T follicular helper cell (primary cell): ENCODE data around the gene GLCCI1.

Source experiments
- DNase-seq: peaks from one replicate; pipeline ENCODE4 v3.0.0-alpha.2; 2020; ENCODE audit warnings: low read depth
- total RNA-seq, 2 experiments: gene quantifications; one replicate each; lab custom pipeline; 2026; lab: John Stamatoyannopoulos, UW

The GLCCI1 gene
- total RNA-seq: 14.7 to 43.7 reads per million in 2 experiments

DNA sequence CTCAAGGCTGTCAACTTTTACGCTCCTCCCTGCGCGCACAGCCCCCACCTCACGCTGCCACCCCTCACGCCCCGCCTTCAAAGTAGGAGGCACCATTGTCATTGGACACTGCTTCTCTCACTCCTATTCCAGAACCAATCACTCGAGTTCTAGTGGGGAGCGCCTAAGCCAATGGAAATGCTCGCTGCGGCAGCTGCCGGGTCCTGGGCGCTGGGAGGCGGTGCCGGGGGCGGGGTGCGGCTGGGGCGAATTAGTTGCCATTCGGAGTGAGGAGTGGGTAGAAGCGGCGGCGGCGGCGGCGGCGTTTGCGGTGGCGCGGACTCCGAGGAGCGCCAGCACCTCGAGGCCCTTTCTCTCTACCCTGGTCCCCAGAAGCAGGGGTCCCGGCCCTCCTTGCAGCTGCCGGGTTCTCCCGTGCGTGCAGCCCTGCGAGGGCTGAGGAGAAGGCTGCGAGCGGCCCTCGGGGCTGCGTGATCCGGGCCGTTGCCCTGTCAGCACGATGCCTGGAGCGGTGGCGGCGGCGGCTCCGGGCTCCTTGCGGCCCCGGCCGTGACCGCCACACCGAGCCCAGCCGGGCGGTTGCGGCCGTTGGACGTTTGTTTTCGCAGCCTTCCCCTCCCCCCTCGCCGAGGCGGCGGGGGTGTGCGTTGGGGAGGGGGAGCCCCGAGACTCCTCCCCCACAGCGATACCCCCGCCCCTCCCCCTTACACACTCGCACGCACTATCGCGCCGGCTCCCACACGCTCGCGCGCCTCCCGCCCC lies at the start of gene GLCCI1:
GLCCI1 (plus strand) TSS at position 253 of the 762 bp plus-strand sequence. CDS start 555 bp downstream, outside the sequence.
- peak; percentile 94 for DNase-seq

DNA sequence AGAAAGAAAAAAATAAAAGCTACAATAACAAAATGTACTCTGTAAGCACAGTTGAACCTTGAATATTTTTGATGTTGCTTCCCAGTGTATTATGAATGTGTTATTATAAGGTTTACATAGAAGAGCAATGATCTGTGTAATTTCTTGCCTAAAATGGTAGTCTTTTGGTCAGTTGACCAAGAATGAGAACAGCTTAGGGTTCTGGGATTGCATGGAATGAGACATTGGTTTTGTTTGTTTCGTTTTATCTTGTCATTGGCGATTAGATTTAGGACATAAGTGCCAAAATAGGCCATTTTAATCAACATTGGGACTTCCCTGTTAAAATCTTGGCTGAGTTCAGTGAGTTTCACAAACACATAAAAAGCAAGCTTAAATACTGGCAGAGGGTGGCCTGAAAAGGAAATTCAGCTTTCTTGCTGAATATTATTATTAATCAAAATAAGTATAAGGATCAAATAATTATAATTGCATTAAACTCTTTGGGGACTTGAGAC lies 49.1 kb upstream of the GLCCI1 start:
- no peak for DNase-seq

DNA sequence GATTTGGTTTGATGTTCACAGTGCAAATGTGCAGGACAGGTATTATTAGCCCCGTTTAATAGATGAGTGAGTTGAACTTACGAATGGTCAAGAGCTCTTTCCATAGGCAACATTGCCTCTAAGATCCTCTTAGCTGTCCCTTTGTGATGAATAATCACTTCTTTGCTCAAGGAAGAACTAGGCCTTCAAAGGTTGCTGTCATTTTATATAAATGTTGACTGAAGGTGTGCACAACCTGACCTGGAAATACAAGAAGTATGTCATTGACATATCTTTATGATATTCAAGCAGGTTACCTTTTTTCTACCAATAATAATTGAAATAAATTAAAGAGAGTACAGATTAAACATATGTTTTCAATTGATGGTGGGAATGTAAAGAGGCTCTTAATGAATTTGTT lies 48.5 kb upstream of the GLCCI1 start:
- DNase-seq: no peak

DNA sequence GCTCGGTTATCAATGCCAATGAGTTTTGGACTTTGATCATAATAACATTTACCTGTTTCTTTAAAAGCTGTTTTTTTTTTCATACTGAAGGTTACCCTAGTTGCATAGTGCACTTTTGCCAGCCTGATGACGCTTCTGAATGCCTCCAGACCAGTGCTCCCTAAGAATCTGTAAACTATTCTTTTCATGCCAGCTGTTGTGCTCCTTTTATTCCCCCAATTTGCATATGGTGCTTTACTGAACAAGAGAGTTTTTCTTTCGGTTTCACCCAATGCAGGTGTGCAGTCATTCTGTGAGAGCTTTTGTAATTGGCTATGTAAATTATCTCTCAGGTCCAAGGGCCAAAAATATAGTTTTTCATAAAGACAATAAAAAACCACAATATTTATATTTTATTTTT lies 48.1 kb upstream of the GLCCI1 start:
- DNase-seq: no peak

DNA sequence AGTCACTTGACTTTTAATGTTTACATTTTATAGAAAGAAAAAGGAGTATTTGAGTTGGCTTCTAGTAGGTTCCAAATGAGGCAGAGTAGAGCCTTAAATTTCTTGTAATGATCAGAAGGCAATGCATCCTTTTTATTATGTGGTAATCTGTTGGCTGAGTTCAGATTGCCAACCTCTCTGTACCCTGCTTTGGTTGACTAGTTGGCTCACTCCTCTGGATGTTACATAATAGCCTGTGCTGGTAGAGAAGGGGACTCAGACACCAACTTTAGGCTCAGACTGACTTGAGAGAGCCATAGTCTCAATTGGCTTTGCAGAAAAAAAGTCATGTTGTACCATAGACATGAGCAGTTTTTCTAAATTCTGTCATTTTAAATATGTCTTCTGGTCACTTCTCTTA lies 46.8 kb upstream of the GLCCI1 start:
- DNase-seq: no peak

DNA sequence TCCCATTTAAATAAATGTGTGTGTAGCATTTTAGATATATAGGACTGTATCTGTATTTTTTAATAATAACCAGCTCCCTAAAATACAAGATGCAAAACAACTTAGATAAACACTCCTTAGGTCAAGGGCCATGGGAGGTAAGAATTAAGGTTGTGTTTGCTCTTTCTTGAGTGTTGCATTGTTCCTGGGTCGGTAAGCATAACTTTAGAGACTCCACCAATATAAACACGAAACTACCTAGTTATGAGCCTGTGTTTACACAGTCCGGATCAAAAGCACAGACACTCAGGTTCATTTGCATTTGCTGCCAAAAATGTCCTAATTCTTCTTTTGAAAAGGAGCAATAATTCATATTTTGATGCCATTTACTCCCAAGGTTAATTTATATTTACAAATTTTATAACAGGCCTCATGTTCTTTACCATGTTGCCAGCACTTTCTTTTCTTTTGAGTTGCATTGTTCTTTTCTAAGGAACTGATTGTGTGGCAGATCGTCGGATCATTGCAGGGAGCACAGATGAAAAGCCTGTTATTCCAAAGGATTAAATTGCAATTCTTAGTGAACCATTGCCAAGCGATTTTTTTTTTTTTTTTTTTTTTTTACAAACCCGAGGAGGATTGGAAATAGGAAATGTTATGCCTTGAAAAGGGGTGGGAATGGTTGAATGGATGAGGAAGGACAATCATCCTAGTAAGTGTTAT lies 45.8 kb upstream of the GLCCI1 start:
- DNase-seq: no peak

DNA sequence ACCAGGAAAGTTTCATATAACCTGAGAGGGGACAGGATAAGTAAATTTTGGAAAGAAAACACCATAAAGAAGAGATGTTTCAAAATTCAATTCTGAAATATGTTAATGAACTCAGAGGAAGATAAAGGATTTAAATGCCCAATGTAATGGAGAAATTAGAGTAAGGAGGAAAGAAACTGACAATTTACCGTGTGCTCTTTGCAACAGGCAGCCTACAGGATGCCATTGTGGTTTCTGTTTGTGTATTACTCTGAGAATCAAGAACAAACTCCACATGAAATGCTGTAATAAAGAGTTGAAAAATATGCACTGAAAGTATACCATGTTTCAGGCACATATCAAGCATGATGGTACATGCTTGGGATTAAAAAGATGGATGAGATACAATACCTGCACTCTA lies 44.8 kb upstream of the GLCCI1 start:
- no peak for DNase-seq

DNA sequence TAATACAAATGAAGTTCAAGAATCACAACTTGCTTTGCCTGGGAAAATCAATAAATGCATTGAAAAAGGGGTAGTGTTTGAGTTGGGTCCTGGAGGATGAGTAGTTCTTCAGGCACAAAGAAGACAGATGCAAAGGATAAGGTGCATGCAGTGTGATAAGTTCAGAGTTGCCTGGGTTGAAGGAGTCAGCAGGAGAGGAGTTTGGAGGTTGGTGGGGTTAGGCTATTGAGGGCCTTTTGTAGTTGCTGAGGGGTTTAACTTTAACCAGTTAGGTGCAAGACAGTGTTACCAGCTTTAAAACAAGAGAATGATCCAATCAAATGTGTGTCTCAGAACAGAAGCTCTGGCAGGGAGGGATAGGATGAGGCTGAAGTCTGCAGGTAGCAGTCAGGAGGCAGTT lies 44.3 kb upstream of the GLCCI1 start:
- DNase-seq: no peak

DNA sequence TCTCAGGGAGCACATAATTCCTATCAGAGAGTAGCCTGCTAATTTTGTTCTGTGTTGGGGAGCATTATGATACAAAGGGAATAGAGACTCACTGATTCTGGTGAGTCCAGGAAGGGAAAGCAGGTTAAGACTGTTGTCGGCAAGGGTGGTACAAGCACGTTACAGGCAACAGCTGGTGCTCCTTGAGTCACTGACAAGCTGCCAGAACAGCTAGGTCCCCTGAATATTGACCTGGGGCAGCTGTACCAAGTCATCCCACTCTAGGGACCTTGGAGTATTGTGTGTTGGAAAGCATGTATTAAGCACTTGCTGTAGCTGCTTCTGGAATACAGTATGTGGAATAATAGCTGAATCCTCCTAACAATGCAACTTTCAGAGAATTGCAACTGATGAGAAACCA lies 37.0 kb upstream of the GLCCI1 start:
- DNase-seq: no peak

DNA sequence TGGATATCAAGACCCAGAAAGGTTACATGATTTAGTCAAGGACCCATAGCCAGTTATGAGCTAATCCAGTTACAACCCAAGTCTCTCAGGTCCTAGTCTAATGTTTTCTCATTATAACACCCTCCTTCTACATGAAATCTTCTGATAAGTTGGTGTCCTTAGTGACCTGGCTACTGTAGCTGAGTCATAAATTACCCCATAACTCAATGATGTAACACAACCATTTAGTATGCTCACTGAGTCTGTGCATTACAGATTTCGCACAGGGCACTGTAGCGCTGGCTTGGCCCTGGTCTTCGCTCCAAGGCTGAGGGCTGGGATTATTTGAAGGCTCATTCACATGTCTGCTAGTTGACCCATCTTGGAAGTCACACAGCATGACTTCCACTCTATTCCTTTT lies 36.0 kb upstream of the GLCCI1 start:
- DNase-seq: no peak

DNA sequence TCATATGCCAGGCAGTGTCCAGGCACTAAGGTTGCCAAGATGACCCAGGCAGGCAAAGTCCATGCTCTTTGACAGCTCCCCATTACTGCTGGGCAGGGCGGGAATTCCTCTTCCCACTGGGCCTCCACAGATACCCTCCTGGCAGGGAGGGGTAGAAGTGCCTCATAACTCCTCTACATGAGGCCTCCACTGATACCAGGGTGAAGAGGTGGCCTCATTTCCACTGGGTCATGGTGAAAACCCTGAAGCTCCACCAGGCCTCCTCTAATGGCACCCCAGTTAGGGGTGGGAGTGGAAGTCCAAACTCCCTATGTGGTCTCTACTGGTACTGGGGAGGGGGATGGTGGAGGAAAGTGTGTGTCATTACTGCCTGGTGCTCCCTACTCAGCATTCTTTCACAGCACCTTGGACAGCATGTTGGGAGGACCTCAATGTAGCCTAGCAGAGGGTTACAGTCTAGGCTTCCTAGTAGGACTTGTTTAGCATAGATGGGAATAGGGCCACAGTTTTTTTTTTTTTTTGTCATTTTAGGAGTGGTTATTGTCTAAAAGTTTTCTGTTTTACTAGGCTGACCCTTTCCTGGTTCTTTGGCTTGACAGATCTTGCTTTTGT lies 34.6 kb upstream of the GLCCI1 start:
- DNase-seq: no peak

DNA sequence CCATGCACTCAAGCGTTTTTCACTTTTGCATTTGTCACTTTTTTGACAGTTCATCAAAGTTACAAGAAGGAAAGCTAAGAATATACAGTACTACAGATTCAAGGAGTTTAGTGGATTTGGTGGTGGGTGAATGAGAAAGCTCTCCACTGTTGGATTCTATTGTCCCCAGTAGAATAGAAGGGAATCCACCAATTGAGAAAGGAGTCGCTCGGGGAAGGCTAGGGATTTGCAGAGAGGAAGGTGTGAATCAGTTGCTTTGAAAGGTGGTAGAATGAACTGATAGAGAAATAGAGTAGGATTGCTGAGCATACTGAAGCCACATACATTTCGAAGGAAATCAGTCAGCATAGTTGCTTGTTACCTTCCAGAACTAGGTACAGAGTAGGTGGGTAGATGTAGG lies 33.7 kb upstream of the GLCCI1 start:
- DNase-seq: no peak

DNA sequence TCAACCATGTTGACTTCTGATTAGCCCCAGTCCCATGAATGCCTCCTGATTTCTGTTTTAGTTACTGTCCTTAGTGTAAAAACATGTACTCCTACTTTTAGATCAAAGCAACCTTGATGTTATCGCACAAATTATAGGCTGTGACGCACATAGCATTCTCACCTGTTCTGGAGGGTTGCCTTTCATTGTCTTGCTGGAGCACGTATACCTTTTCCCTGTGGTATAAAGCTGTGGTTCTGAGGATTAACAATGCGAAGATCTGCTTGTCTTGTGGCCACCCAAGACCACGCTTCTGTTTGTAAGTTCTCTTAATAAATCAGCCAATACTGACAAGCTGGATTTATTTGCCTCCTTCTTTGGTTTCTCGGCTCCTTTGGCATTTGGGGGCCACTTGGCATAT lies 30.1 kb upstream of the GLCCI1 start:
- DNase-seq: no peak

DNA sequence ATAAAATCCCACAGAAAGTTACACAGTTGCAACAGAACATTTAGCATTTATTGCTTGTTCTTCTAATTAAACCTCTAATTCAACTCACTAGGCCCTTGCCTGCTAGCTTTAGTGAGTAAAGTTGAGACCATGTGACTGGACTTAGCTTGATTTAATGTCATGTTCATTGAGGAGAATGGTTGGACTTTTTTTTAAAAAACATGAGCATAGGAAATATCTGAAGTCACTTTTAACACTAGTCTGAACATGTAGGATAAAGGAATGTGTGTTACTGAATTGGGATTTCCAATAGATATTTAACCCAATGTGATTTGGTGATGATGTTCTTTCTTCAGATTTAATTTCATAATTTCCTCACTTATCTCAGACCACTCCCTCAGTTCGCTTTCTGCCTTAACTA lies 24.6 kb upstream of the GLCCI1 start:
- no peak for DNase-seq

DNA sequence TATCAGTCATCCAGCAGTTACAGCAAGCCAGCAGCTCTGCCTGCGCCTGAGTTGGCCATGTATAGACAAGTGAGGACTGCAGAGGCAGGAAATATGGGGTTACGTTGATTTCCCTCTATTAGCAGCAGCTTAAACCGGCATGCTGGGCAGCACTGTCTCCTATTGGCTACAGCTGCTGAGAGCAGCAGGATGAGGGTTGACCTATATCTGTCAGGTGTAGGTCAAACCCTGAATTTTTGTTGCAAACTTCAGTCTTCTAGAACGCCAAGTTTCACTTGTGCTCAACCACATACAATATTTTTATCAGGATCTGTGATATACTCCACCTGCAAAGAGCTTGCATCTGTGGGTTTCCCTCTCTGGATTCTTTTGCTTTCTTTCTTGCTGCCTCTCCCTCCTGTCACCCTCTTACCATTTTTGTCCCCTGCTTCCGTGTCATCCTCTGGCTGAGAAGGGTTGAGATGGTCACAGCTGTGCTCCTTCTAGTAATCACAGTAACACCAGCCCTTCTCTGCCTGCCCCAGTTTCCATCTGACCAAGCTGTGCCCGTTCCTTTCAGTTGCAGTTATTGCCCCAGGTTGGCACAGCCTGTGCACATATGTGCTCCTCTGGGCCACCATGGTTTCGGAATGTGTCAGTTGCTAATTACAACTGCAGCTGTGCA lies 23.8 kb upstream of the GLCCI1 start:
- peak; percentile 7 for DNase-seq

DNA sequence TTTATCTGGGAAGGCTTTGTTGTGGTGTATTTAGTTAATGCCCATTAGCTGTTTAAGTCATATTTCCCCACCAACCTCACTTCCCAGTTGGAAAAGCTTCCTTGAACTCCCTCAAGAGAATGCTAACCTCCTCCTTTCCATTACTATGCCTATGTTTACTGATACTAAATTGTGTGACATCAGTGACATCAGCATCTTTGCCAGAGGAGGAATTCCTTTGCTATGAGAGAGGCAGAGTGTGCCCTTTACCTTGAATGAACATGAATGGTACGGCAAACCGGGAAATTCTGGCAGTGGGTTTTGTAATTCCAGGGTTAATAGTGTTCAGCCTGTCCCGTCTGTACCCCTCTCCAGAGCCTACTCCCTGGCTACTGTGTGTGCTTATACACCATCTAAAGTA lies 22.1 kb upstream of the GLCCI1 start:
- no peak for DNase-seq

DNA sequence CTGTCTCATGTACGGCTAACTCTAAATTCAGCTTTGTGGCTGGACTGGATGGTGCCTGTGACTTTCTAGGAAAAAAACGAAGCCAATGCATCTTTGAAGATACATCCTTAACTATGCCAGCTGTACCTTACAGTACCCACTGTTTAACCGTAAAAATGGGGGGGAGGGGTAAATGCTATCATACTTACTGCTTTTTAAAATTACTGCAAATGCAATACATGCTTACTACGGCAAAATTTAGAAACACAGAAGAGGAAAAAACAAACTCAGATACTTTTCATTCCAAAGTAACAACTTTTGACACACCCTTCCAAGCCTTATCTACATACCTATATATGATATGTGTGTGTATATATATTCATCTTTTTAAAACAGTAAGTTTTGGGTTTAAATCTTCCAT lies 20.4 kb upstream of the GLCCI1 start:
- no peak for DNase-seq

DNA sequence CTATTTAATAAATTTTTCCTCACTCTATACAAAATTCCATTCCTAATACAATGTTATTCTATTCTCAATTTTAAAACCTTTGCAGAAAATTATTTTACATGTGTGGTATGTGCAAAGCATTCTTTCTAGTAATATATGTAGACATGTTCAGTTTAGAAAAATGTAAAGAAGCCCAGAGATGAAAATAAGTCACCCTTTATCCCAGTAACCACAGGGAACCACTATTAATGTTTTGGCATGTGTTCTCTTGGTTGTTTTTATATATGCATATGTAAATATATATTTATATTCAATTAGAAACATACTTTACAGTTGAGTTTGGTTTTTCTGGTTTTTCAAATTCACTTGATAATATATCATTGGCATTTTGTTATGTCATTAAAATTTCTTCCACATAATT lies 14.8 kb upstream of the GLCCI1 start:
- DNase-seq: no peak

DNA sequence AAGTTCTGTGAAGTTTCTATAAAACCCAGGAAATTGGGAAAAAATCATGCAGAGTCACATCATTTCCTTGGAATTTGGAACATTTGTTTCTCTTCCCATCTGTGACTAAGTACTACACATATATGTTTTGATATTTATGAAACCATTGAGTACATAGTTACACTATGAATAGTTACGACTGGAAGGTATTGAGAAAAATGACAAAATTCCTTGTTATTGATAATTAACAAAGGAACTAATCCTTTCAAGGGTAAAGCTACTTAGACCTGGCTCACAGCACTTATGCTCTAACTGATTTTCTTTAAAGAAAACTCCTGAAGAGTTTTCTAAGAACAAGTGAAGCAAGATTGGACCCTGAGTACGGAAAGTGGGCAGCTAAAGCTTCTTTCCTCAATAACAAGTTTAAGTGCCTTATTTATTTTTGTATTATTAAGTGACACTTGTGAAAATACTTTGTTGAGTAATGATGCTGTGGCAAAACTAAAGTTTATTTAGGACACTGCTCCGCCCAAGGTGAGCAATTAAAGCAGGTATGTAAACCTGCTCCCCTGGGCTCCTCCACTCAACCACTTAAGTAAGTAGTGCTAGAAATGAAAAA lies 12.0 kb upstream of the GLCCI1 start:
- DNase-seq: no peak

DNA sequence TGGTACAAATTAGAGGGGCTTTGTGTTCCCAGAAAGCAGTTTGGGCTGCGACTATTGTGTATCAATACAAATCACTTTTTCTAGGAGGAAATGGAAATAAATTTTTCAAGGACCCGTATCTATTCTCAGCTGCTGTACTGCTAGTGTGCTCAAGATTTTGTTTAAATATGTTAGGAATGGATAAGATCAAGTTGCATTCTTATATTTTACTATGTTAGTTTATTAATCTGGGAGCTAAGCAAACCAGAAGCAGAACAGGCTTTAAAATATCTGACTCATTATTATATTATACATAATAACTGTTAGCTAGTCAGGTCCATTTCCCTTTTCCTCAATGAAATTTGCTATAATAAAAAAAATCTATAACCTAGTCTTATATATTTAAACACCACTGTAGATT lies 11.1 kb upstream of the GLCCI1 start:
- DNase-seq: no peak

DNA sequence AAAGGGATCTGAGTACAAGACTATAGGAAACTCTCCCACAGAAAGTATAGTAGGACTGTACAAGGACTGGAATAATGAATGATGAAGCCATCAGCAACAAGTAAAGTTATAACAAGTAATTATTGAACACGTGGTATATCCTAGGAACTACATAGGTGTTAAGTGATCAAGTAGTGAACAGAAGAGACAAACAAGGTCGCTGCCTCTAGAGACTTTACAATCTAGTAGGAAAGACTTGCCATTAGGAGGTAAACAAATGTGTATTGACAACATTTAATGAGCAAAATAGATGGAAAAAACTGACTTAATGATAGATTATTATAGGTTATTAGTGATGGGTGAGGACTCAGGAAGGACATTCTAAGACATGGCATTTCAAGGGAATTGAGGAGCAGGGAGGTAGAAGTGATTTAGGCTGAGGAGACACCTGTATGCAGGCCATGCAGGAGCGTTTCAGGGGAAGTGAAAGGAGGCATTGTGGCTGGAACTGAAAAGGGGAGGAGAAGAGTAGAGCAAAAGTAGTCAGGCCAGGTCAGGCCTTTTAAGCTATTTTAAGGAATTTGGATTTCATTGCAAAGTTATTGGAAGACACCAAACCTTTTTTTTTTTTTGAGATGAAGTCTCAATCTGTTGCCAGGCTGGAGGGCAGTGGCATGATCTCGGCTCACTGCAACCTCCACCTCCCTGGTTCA lies 8.5 kb upstream of the GLCCI1 start:
- DNase-seq: no peak
